HG03565 (cell line): Measurements from ENCODE around the gene TMEM117.

ENCODE experiments used
- ATAC-seq: cut with Tn5 transposase; IDR thresholded peaks from one replicate; pipeline ENCODE4 v1.9.1; 2021; ENCODE audit warnings: mild to moderate bottlenecking, moderate library complexity; ENCODE audit not compliant: unreplicated experiment

The TMEM117 gene

DNA sequence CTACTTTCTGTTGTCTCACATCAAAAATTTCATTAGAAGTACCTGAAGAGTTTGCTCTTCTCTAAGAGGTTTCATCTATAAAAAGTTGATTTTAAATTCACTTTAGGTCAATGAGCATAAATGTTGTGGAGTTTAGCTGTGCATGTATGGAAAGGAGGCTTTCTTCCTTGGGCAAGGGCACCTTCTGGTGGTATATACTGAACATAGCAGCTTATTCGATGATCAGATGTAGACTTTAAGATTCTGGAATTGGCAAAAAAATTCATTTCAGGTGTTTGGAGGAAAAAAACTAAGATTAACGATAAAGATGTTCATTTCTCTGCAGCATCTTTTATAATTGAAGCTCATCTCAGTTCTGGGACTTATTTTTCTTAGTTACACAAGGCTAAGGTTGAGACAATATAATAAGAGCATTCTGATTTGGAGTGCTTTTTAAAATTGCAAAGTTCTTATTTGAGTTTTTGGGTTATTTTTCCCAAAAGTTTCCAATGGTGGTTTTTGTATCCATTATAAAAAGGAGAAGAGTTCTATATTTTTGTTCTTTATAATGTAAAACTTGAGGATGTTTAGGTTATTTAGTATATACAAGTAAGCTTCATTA, 46.8 kb downstream of the TMEM117 start:
- ATAC-seq, result peak; percentile 89

DNA sequence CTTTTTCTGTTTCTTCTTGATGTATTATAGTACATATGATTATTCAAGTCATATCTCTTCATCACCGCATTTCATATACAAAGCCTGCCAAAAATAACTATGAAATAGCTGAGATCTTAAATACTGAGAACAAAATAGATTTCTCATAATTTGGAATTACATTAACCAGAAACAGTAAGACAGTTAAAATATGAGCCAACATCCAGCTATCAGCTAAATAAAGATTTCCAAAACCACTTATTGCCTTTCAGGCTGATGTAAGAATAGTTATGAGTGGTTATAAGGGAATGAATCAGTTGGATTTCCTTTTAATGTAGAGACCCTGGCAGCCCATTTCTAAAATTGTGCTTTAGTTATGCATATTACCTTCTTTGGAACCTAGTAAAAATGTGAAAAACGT, 47.4 kb downstream of the TMEM117 start:
- no peak for ATAC-seq

DNA sequence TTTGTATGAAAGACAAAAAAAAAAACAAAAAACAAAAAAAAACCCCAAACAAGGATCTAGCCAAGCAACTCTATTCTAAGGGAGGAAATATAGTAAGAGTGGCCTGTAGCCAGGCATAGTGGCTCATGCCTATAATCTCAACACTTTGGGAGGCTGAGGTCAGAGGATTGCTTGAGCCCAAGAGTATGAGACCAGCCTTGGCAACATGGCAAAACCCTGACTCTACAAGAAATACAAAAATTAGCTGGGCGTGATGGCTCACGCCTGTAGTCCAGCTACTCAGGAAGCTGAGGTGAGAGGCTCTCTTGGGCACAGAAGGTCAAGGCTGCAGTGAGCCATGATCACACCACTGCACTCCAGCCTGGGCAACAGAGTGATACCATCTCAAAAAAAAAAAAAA, 47.9 kb downstream of the TMEM117 start:
- no peak for ATAC-seq

DNA sequence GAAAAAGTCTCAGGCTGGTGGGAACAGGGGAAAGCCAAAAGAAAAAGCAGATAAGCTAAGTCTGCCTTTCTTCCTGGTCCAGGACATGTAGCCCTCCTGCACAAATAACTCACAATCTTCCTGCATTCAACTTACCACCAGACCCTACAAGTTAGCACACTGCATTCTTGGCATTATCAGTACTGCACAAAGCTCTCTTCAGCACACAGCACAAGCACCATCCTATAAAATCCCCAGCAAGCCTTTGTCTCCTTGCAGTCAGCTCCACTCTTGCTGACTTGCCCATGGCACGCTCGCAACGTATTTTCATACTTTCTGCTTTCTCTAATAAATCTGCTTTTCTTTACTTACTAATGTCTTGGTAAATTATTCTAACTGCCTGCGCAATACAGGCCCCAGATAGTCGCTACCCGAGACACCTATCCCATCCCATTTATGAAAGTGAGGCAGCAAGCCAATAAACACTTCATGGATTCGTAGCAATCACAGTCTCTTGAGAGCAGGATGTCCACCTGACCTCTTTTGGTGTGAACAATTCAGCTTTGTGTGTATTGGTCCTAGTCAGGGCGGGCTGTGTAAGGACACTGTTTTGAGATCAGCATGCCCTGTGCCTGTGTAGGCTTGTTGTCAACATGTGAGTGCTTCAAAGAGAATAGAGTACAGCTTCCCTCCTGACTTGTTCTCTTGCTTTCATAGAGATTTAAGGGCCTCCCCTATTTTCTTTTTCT, 49.0 kb downstream of the TMEM117 start:
- no peak for ATAC-seq

DNA sequence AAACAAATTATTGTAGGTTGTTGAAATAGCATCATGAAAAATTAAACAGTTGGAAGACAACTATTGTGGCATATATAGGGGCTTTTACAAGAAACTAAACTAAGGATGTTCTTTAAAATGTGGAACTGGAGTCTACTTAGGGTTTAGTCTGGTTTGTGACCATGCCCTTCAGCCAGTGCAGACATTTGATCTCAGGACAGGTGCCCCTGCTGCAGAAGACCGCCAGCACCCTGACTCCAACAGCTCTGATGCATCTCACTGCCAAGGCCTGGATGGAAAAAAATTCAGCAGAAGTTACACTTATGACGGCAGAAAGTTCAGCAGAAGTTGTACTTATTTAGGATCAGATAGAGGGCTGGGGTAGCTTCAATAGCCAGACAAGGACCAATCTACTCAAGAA, 51.5 kb downstream of the TMEM117 start:
- ATAC-seq, result no peak

DNA sequence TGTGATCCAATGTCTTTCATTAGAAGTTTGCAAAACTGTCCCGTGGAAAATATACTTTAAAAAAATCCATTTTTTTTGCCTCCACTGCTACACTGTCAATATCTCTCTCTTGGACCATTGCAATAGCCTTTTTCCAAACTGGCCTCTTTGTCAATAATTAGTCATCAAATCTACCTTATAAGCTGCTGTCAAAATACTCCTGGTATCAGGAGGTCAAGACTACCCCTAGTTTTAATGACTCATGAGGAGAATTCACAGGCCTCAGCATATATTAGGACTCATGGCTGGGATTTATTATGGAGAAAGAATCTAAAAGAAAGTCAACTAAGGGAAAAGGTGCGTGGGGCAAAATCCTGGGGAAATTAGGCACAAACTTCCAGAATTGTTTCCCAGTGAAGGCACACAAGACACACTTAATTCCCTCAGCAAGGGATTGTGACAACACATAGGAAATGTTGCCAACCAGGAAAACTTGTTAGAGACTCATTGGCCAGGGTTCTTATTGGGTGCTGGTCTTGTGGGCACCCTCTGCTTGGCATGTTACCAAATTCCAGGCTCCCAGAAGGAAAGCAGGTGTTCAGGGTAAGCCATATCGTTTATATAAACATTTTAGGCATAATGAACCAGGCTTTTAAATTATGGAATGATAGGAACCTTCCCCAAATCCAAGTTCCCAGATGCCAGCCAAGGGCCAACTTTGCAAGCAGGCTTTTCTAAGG, 56.1 kb downstream of the TMEM117 start:
- ATAC-seq, result no peak

DNA sequence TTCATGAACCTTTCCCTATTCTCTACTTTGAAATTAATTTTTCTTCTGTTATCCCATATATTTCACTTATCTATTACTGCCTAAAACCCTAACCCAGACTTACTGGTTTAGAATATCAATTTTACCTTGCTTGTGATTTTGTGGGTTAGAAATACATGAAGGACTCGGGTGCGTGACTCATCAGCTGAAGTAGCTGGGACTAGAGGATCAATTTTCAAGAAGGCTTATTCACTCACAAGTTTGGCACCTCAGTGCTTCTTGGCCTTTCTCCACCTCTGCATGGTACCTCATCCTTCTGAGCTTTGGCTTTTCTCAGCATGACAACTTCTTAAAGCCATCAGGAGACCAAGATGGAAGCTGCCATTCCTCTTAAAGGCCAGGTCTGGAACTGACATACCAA, 57.8 kb downstream of the TMEM117 start:
- no peak for ATAC-seq

DNA sequence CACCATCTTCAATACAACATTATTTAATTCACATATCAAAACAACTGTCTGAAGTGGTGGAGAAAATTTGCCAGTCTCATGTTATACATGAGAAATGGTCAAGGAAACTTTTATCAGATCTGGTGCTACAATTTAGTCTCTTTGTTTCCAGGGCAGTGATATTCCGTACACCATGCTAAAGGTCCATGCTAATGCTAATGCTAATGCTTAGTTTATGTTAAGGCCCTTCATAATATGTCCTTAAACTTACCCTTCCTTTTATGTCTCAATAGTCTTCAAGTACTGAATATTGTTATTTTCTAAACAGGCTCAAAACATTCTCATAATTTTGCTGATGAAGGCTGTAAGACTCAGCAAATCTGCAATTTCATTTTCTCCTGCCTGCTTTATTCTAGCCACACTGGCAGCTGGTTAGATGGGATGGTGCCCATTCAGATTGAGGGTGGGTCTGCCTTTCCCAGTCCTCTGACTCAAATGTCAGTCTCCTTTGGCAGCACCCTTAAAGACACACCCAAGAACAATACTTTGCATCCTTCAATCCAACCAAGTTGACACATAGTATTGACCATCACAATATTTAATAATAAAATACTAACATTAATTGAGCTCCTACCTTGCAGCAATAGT, 59.8 kb downstream of the TMEM117 start:
- ATAC-seq, result no peak

DNA sequence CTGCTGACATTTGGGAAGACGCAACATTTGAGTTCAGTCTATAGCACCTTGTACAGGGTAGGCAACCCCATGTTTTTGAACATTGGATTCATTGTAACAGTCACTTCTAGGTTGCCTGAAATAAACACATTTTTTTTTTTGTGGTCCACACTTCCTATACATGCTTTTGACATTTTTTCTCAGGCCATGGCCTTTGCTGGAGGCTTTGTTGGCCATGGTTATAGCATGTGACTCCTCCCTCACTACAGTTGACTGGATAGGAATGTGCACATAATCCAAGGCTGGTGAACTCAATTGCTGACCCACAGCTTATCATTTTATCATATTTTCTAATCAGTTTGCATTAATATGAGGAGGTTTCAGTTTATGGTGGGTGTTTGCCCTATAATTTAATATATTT, 60.6 kb downstream of the TMEM117 start:
- ATAC-seq, result no peak

DNA sequence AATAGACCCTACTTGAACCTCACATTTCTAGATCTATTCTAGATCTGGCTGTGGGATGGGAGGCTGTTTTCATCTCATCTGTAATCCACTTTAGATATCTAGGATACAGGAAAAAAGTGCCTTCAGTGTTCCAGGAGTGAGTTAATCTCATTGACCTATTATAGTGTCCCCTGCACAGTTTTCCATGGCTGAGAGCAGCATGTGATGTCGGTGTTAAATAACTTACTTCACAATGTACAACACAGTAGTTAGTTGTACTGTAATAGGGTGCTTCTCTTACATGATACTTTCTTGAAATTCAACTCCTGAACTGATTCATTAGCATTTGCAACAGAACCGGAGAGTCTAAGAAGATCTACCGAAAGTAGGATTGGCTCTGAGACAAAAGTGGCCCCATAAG, 62.6 kb downstream of the TMEM117 start:
- ATAC-seq, result no peak

DNA sequence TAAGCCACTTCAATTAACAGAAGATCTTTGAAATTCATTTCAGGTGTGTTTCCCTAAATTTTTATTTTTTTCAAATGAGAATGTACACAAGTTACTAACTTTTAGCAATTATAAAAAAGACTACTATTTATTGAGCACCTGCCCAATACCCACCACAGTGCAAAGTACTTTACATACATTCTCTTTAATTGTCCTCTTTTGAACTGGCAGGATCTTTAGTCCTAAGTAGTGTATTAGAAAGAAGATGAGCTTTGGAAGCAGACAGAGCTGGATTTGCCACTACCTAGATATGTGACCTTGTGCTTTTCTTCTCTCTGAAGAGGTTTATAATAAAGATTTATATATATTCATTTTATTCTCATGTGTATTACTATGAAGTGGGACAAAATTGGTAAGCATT, 63.7 kb downstream of the TMEM117 start:
- no peak for ATAC-seq

DNA sequence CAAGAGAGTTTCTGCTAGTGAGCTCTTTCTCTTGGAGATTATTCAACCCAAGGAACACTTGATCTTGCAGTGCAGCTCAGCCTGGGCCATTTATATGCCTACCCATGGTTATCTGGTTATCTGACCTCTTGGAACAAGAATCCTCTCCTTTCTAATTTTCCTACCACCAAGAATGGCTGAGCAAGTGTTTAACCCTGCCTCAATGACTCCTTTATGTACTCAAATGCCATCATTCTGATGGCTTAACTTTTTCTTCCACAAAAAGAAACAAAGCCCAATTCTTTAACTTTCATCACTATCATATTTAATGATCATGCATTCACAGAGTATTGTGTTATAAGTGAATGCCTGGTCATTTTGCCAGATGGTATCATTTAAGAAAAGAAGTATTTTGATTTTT, 67.8 kb downstream of the TMEM117 start:
- no peak for ATAC-seq

DNA sequence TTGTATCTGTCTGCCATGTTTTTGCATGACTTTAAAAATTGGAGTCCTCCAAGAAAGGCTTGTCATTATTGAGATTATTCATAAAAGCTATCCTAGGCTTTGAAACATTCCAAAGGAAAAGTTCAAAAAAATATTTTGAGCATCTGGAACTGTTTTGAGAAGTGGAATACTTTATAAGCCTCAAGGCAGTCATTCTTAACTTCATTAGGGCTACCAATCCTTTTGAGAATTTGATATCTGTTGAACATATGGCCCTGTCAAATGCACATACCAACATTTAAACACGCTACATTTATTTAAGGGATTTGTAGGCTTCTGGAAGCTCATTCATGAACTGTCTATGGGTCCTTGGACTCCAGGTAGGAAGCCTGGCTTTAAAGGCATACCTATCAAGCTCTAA, 77.0 kb downstream of the TMEM117 start:
- no peak for ATAC-seq

DNA sequence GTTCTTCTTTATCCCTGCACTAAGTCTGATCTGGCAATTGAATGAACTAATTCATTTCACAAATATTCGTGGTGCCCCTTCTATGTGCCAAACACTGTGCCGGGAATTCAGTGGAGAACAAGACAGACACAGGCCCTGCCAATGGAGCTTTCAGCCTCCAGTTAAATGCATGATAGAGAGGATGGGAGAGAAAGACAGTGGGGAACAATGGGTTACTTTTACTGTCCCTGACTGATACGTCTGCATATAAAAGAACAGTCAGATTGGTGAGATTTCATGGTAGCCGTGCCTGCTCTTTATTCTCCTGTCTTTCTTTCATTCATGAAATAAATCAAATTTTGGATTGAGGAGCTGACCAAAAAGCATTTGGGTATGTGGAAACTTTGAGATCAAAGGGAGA, 78.5 kb downstream of the TMEM117 start:
- no peak for ATAC-seq

DNA sequence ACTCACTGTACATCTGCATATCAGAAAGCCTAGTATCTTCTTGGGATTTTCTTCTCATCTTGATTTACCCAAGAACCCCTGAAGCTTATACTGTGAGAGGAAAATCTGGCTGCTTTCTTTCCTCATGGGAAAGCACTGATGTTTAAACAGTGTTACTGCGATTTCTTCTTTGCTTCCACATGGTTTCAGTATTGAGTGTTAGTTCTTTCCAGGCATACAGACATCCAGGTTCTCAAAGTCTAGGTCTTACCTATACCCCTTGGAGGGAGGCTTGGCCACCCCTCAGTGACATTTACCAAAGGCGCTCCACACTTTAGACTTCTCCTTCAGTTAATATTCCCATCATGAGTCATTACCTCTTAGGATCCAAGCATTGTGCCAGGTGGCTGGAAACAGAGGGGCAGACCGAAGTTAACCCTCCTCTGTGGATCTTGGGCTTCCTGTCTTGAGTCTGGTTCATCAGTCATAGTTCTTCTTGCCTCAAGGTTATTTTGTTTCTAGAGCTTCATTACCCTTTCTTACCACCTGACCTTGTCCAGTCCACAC, 79.1 kb downstream of the TMEM117 start:
- ATAC-seq, result no peak

DNA sequence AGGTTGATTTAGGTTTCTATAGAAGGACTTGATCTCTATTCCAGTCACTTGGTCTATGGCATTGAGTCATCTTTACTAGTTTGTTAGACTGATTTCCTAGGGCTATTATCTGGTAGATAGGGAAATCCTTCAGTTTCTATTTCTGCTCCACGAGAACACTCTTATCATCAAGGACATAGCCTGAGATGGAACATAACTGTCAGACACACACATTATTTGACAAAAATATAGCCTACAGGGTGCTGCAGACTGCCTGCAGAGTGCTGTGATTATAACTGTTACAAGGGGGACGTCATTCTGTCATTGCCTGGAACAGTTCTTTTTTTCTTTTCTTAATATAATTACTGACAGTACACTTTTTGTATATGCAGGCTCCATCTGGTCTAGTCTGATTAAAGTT, 82.0 kb downstream of the TMEM117 start:
- no peak for ATAC-seq

DNA sequence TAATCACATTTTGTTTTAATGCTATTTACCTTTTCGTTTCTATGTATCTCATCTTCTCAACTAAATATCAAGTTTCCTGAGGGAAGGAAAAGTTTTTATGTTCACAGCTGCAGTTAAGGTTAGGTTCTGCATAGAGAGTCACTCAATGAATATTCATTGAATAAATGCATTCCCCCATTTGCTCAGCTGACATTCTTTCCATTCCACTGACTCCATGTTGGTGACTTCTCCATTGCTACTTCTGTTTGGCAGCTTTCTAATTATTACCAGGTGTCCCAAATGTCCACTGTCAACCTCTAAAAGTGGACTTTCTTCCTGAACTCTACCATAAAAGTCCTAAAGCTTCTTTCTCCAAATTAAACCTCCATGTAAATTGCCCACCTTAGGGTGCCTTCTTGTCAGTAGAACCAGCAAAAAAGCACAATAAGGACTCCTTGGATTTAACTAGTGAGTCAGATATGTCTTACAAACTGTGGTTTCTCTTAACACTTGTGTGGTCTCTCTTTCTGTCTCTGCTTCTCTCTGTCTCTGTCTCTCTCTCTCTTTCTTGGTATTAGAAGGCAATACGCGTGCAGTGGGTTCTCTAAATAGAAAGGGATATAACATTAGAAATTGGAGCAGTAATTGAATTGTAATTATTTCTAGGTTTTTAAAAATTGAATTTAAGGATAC, 85.9 kb downstream of the TMEM117 start:
- ATAC-seq, result no peak

DNA sequence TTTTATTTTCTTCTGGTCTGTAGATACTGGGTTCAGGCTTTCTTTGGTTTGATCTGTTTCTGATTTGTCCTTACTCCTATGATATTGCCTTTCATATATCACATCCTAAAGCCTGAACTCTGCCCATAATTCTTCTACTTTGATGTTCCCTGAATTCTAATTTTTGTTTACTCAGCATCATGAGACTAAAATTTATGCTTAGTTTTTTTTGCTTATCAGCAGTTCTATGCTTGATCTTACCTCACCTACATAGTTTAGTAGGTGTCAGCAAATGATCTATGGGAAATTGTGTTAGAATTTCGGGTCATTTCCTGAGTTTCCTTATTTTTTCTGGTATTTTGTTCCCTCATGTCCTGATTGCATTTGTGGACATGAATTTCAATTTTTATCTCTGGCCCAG, 94.2 kb downstream of the TMEM117 start:
- no peak for ATAC-seq

DNA sequence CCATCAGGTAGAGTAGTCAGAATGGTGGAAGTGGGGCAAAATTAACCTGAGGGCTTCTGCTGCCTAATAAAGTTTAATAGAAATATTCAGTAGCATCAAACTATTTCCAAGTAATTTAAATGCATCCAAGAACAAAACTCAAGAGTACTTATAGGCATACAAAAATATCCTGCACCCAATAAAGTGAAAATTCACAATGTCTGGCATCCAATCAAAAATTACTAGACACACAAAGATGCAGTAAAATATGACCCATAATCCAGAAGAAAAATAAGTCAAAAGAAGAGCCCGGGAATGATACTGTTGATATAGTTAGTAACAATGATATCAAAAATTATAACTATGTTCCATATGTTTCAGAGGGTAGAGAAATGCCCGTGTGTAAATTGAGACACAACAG, 95.3 kb downstream of the TMEM117 start:
- ATAC-seq, result no peak

DNA sequence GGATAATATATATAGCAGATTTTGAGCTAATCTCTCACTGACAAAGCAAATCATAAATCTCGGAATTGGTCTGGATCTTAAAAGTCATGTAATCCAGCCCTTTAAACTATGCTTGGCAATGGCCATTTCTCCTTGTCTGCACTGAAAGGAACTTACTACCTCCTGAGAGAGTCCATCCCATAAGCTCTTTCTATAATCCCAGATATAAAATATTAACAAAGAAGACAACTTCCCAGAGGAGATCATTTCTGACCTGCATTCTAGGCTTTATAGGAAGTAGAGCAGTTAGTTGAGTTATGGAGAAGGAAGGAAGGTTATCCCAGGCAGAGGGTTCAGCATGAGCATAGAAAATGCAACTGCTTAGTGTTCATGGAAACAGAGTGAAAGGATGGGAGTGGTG, 99.7 kb downstream of the TMEM117 start:
- no peak for ATAC-seq

DNA sequence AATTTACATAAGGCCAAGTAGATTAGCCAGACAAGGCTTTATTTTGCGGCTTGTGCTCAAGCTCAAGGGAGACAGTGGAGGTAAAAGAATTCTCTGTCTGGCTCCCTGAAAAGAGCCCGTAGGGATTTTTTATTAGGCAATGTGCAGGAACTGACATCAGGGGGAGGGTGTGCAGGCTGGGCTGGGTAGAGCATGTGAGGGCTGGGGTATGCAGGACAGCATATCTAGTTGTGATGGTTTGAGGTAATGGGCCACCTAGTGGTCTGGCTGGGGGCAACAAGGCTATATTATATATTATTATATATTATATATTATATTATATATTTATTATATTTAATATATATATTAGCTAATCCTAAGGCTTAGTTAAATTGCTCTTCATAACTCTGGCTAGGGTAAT, 102.1 kb downstream of the TMEM117 start:
- ATAC-seq, result no peak
